PFSK-1 (cell line): ENCODE results near the gene HHIP.

ENCODE experiments used
- FOXP2 ChIP-seq: optimal IDR thresholded peaks from 2 replicates; pipeline ENCODE3; 2011; ENCODE audit warnings: borderline replicate concordance, control low read depth, inconsistent platforms; ENCODE audit not compliant: insufficient read depth; ENCODE audit errors: extremely low read length, extremely low read depth
- POLR2AphosphoS5 ChIP-seq: IDR thresholded peaks from 2 replicates; pipeline ENCODE4 v1.6.1; 2012; ENCODE audit warnings: low read depth, mild to moderate bottlenecking, control low read depth, low read length, moderate library complexity
- SIN3A ChIP-seq: IDR thresholded peaks from 2 replicates; pipeline ENCODE4 v1.6.1; 2012; ENCODE audit warnings: mild to moderate bottlenecking, low read length, moderate library complexity, borderline replicate concordance; ENCODE audit not compliant: insufficient read depth
- TAF1 ChIP-seq: IDR thresholded peaks from 2 replicates; pipeline ENCODE4 v1.6.1; 2012; ENCODE audit warnings: low read length, control low read depth, borderline replicate concordance; ENCODE audit not compliant: insufficient read depth
- TF ChIP-seq, protein P1 (sequence below), 2 experiments: IDR thresholded peaks; 2 replicates each; pipeline versions ENCODE4 v1.6.1 to v1.8.0; 2011 to 2012; ENCODE audit warnings: low read depth in 2 of 2, low read length in 2 of 2, control low read depth in 1 of 2, inconsistent platforms in 1 of 2, mild to moderate bottlenecking in 1 of 2, moderate library complexity in 1 of 2; ENCODE audit not compliant: insufficient read depth in 1 of 2

DNA sequence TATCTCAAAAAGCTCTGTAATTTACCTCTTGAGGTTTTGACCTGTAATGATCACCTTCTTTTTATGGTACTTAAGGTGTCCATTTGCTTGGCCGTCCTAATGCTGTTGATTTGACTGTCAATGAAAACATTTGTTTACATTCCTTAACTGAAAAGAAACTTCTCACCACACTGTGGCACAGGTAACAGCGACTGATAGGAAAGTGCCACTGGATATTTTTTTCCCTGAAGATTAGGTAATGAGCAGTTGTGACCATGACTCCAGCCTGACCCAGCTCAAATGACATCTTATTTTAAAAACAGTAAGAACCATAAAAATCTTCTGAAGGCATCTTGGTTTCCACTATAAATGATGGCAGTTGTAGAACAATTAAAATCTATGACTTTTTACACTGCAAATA, 87.6 kb downstream of the HHIP start:
- no peak for TF ChIP-seq TAF1
- TF ChIP-seq SIN3A = no peak
- TF ChIP-seq, protein P1, sequence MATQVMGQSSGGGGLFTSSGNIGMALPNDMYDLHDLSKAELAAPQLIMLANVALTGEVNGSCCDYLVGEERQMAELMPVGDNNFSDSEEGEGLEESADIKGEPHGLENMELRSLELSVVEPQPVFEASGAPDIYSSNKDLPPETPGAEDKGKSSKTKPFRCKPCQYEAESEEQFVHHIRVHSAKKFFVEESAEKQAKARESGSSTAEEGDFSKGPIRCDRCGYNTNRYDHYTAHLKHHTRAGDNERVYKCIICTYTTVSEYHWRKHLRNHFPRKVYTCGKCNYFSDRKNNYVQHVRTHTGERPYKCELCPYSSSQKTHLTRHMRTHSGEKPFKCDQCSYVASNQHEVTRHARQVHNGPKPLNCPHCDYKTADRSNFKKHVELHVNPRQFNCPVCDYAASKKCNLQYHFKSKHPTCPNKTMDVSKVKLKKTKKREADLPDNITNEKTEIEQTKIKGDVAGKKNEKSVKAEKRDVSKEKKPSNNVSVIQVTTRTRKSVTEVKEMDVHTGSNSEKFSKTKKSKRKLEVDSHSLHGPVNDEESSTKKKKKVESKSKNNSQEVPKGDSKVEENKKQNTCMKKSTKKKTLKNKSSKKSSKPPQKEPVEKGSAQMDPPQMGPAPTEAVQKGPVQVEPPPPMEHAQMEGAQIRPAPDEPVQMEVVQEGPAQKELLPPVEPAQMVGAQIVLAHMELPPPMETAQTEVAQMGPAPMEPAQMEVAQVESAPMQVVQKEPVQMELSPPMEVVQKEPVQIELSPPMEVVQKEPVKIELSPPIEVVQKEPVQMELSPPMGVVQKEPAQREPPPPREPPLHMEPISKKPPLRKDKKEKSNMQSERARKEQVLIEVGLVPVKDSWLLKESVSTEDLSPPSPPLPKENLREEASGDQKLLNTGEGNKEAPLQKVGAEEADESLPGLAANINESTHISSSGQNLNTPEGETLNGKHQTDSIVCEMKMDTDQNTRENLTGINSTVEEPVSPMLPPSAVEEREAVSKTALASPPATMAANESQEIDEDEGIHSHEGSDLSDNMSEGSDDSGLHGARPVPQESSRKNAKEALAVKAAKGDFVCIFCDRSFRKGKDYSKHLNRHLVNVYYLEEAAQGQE (IDR thresholded peaks at IDR 0.05; ENCODE audit: insufficient read depth in 1 of 2, low read depth in 2 of 2, low read length in 2 of 2) = no peak
- TF ChIP-seq POLR2AphosphoS5 = no peak
- TF ChIP-seq FOXP2 = no peak
